Memory B cell (primary cell): ENCODE measurements around the gene CIB4.

Source experiments
- ATAC-seq: fragments of 150-1000 bp; cut with Tn5 transposase; 2 replicates; pipeline ENCODE4 v1.10.0; 2021; ENCODE audit warnings: low read depth, mild to moderate bottlenecking, moderate library complexity
- DNase-seq, 2 donors: peaks; one replicate each; pipeline ENCODE4 v3.0.0; 2022; ENCODE audit warnings: low spot score in 2 of 2
- H3K27ac Mint-ChIP-seq: one replicate; pipeline ENCODE4 v1.8.0; 2022; ENCODE audit warnings: mild to moderate bottlenecking, moderate library complexity, mixed read lengths
- H3K27me3 Mint-ChIP-seq: one replicate; pipeline ENCODE4 v1.8.0; 2022; ENCODE audit warnings: mixed read lengths
- H3K36me3 Mint-ChIP-seq: one replicate; pipeline ENCODE4 v1.8.0; 2022; ENCODE audit warnings: mild to moderate bottlenecking, mixed read lengths
- H3K4me1 Mint-ChIP-seq: one replicate; pipeline ENCODE4 v1.8.0; 2022; ENCODE audit warnings: mixed read lengths
- H3K4me3 Mint-ChIP-seq: one replicate; pipeline ENCODE4 v1.8.0; 2022; ENCODE audit warnings: mild to moderate bottlenecking, moderate library complexity, mixed read lengths
- H3K9me3 Mint-ChIP-seq: one replicate; pipeline ENCODE4 v1.8.0; 2022; ENCODE audit warnings: mixed read lengths

Gene CIB4

GRCh38 chr2:26616706-26617587 is 24.2 kb downstream of the CIB4 start:
- H3K36me3 Mint-ChIP-seq = no peaks in the 10 kb centered on the region
- H3K4me1 Mint-ChIP-seq = no peaks in the 10 kb centered on the region
- peaks cover 7% of the 10 kb centered on the region for H3K9me3 Mint-ChIP-seq
- H3K27ac Mint-ChIP-seq = no peak overlapping the region
- no peak for DNase-seq
- no peak overlapping the region for H3K4me3 Mint-ChIP-seq
- peaks cover 16% of the 10 kb centered on the region for H3K27me3 Mint-ChIP-seq
- ATAC-seq = no peak

- H3K27ac Mint-ChIP-seq = no peak overlapping the region
- H3K9me3 Mint-ChIP-seq = peaks cover 6% of the 10 kb centered on the region
- no peaks in the 10 kb centered on the region for H3K4me1 Mint-ChIP-seq
- ATAC-seq (no peak), DNase-seq (no peak)
- no peaks in the 10 kb centered on the region for H3K36me3 Mint-ChIP-seq
- H3K4me3 Mint-ChIP-seq = no peak overlapping the region
- peaks cover 16% of the 10 kb centered on the region for H3K27me3 Mint-ChIP-seq
Measured at GRCh38 chr2:26615860-26616705, 25.1 kb downstream of the CIB4 start.

- Mint-ChIP-seq H3K4me1 (peaks cover under 1% of the 10 kb centered on the region), H3K9me3 (no peaks in the 10 kb centered on the region), H3K36me3 (no peaks in the 10 kb centered on the region), H3K4me3 (no peak overlapping the region), H3K27ac (no peak overlapping the region), H3K27me3 (peaks cover 12% of the 10 kb centered on the region)
- no peak for ATAC-seq
- no peak for DNase-seq
Measured at GRCh38 chr2:26615336-26615859, 25.8 kb downstream of the CIB4 start.

GRCh38 chr2:26614216-26615138 is 26.7 kb downstream of the CIB4 start:
- Mint-ChIP-seq H3K27me3 (peaks cover 12% of the 10 kb centered on the region), H3K36me3 (no peaks in the 10 kb centered on the region), H3K9me3 (no peaks in the 10 kb centered on the region), H3K4me1 (peaks cover 7% of the 10 kb centered on the region), H3K4me3 (no peak overlapping the region), H3K27ac (no peak overlapping the region)
- DNase-seq = no peak
- ATAC-seq = no peak

- Mint-ChIP-seq H3K9me3 (no peaks in the 10 kb centered on the region), H3K4me3 (no peak overlapping the region), H3K27ac (no peak overlapping the region), H3K4me1 (peaks cover 7% of the 10 kb centered on the region), H3K27me3 (peaks cover 12% of the 10 kb centered on the region), H3K36me3 (no peaks in the 10 kb centered on the region)
- ATAC-seq (no peak), DNase-seq (no peak)
Measured at GRCh38 chr2:26613241-26614215, 27.6 kb downstream of the CIB4 start.

GRCh38 chr2:26612522-26613240 is 28.5 kb downstream of the CIB4 start:
- ATAC-seq = no peak
- Mint-ChIP-seq H3K4me3 (no peak overlapping the region), H3K27ac (no peak overlapping the region), H3K9me3 (no peaks in the 10 kb centered on the region), H3K27me3 (peaks cover 12% of the 10 kb centered on the region), H3K4me1 (peaks cover 7% of the 10 kb centered on the region), H3K36me3 (no peaks in the 10 kb centered on the region)
- no peak for DNase-seq

- no peak for ATAC-seq
- H3K9me3 Mint-ChIP-seq = no peaks in the 10 kb centered on the region
- H3K27ac Mint-ChIP-seq = no peak overlapping the region
- peaks cover 9% of the 10 kb centered on the region for H3K27me3 Mint-ChIP-seq
- peaks cover 7% of the 10 kb centered on the region for H3K4me1 Mint-ChIP-seq
- no peak for DNase-seq
- no peaks in the 10 kb centered on the region for H3K36me3 Mint-ChIP-seq
- no peak overlapping the region for H3K4me3 Mint-ChIP-seq
Measured at GRCh38 chr2:26612034-26612433, 29.1 kb downstream of the CIB4 start.

GRCh38 chr2:26610504-26611335 is 30.4 kb downstream of the CIB4 start:
- Mint-ChIP-seq H3K4me3 (no peak overlapping the region), H3K27me3 (peaks cover 6% of the 10 kb centered on the region), H3K27ac (peak overlapping the region; percentile 19)

GRCh38 chr2:26609839-26610277 is 31.3 kb downstream of the CIB4 start:
- H3K9me3 Mint-ChIP-seq = no peaks in the 10 kb centered on the region
- no peak for DNase-seq
- no peaks in the 10 kb centered on the region for H3K36me3 Mint-ChIP-seq
- peaks cover 10% of the 10 kb centered on the region for H3K4me1 Mint-ChIP-seq
- peak; percentile 72 for ATAC-seq
- H3K4me3 Mint-ChIP-seq = peak overlapping the region; percentile 45
- peak overlapping the region; percentile 19 for H3K27ac Mint-ChIP-seq
- peaks cover 4% of the 10 kb centered on the region for H3K27me3 Mint-ChIP-seq

More at GRCh38 chr2:26610504-26611335, 30.4 kb downstream of the CIB4 start:
- DNase-seq (no peak), ATAC-seq (no peak)
- peaks cover 7% of the 10 kb centered on the region for H3K4me1 Mint-ChIP-seq
- H3K9me3 Mint-ChIP-seq = no peaks in the 10 kb centered on the region
- H3K36me3 Mint-ChIP-seq = no peaks in the 10 kb centered on the region

- Mint-ChIP-seq H3K27me3 (peaks cover 2% of the 10 kb centered on the region), H3K36me3 (no peaks in the 10 kb centered on the region), H3K27ac (peak overlapping the region; percentile 19), H3K4me1 (peaks cover 10% of the 10 kb centered on the region), H3K4me3 (no peak overlapping the region), H3K9me3 (no peaks in the 10 kb centered on the region)
- ATAC-seq (no peak), DNase-seq (no peak)
Measured at GRCh38 chr2:26609205-26609631, 31.9 kb downstream of the CIB4 start.

- Mint-ChIP-seq H3K36me3 (no peaks in the 10 kb centered on the region), H3K4me1 (peaks cover 10% of the 10 kb centered on the region), H3K4me3 (no peak overlapping the region), H3K27me3 (peaks cover 2% of the 10 kb centered on the region), H3K27ac (no peak overlapping the region), H3K9me3 (peaks cover under 1% of the 10 kb centered on the region)
- ATAC-seq (no peak), DNase-seq (no peak)
Measured at GRCh38 chr2:26608557-26608956, 32.6 kb downstream of the CIB4 start.
